GM12878 (cell line): Measurements from ENCODE around the gene SLAMF1.

Experiments
- CHD1 ChIP-seq: IDR thresholded peaks from 2 replicates; pipeline ENCODE4 v1.6.1; 2012; ENCODE audit warnings: low read depth, low read length, improper control_type of control experiment
- CHD2 ChIP-seq: IDR thresholded peaks from 2 replicates; pipeline ENCODE4 v1.6.1; 2011; ENCODE audit warnings: low read depth, low read length, improper control_type of control experiment, borderline replicate concordance
- FOXM1 ChIP-seq: IDR thresholded peaks from 2 replicates; pipeline ENCODE4 v1.6.1; 2012; ENCODE audit warnings: low read depth, mild to moderate bottlenecking, inconsistent platforms, low read length, moderate library complexity
- IKZF1 ChIP-seq: fragments of 450-650 bp; conservative IDR thresholded peaks from 2 replicates; pipeline ENCODE4 v1.6.1; 2017; ENCODE audit warnings: antibody characterized with exemption, mild to moderate bottlenecking
- MYB ChIP-seq: fragments of 150-350 bp; IDR thresholded peaks from 2 replicates; pipeline ENCODE4 v1.6.1; 2014; ENCODE audit warnings: mild to moderate bottlenecking, low read depth, low read length, borderline replicate concordance
- POLR2A ChIP-seq: IDR thresholded peaks from 2 replicates; pipeline ENCODE4 v1.6.1; 2011; ENCODE audit warnings: low read depth, mild to moderate bottlenecking, low read length
- SIN3A ChIP-seq: IDR thresholded peaks from 2 replicates; pipeline ENCODE4 v1.6.1; 2012; ENCODE audit warnings: low read depth, low read length, improper control_type of control experiment
- SMC3 ChIP-seq: IDR thresholded peaks from 2 replicates; pipeline ENCODE4 v1.6.1; 2011; ENCODE audit warnings: low read length, improper control_type of control experiment, borderline replicate concordance
- SP1 ChIP-seq: IDR thresholded peaks from one replicate; pipeline ENCODE4 v1.6.1; 2011; ENCODE audit warnings: low read depth, low read length
- ZNF207 ChIP-seq: fragments of 450-650 bp; IDR thresholded peaks from 2 replicates; pipeline ENCODE4 v1.6.1; 2014; ENCODE audit warnings: antibody characterized with exemption, mild to moderate bottlenecking, borderline replicate concordance
- TF ChIP-seq, protein P1 (sequence below), 3 experiments: IDR thresholded peaks in 2 of 3; conservative IDR thresholded peaks in 1 of 3; 2 replicates each; pipeline ENCODE4 v1.5.1; 2011; ENCODE audit warnings: low read depth in 3 of 3, low read length in 3 of 3, mild to moderate bottlenecking in 3 of 3, control low read depth in 2 of 3, moderate library complexity in 2 of 3, inconsistent platforms in 1 of 3, mixed read lengths in 1 of 3; ENCODE audit not compliant: control insufficient read depth in 2 of 3, insufficient read depth in 1 of 3; ENCODE audit errors: extremely low read depth in 1 of 3
- TF ChIP-seq, protein P2 (sequence below): IDR thresholded peaks from 2 replicates; pipeline ENCODE4 v1.6.1; 2012; ENCODE audit warnings: mild to moderate bottlenecking, low read depth, low read length
- TF ChIP-seq, protein P3 (sequence below): fragments of 450-650 bp; IDR thresholded peaks from 2 replicates; pipeline ENCODE4 v1.6.1; 2017; ENCODE audit warnings: mild to moderate bottlenecking
- TF ChIP-seq, protein P4 (sequence below): fragments of 450-650 bp; formaldehyde crosslinking; IDR thresholded peaks from 2 replicates; pipeline ENCODE4 v1.5.0; 2022; ENCODE audit warnings: mild to moderate bottlenecking, missing genetic modification characterization

DNA sequence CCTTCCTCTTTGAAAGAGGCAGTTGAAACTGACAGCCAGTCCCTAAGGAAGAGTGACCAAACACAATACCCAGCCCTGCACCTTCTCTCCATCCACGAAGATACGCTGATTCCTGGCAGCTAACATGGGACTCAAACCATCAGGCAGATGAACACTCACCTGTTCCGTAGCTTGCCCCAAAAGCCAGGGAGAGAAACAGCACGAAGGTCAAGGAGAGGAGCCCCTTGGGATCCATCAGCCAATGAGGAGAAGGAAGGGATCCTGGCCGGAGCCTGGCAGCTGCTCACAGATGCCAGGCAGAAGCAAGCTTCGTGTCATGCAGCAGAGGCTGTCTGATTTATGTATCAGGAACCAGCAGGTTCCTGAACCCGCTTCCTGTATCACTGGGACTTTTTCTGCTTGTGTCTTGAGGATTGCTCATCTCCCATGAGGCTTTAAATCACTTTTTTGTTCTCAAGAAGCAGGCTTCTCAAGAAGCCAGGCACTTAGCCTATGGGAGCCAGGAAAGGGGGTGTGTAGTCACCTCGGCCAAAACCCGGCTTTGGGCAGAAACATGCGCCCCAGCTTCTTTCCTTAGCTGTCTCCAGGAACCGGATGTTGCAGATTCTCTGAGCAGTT lies at the start of gene SLAMF1:
- 0 out of 2 replicates have a peak, but pooled peaks have one; percentile 8 for TF ChIP-seq MYB
- TF ChIP-seq, protein P1, sequence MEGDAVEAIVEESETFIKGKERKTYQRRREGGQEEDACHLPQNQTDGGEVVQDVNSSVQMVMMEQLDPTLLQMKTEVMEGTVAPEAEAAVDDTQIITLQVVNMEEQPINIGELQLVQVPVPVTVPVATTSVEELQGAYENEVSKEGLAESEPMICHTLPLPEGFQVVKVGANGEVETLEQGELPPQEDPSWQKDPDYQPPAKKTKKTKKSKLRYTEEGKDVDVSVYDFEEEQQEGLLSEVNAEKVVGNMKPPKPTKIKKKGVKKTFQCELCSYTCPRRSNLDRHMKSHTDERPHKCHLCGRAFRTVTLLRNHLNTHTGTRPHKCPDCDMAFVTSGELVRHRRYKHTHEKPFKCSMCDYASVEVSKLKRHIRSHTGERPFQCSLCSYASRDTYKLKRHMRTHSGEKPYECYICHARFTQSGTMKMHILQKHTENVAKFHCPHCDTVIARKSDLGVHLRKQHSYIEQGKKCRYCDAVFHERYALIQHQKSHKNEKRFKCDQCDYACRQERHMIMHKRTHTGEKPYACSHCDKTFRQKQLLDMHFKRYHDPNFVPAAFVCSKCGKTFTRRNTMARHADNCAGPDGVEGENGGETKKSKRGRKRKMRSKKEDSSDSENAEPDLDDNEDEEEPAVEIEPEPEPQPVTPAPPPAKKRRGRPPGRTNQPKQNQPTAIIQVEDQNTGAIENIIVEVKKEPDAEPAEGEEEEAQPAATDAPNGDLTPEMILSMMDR (IDR thresholded peaks at IDR 0.05 in 2 of 3, conservative IDR thresholded peaks at IDR 0.05 in 1 of 3; ENCODE audit: control insufficient read depth in 2 of 3, extremely low read depth in 1 of 3, insufficient read depth in 1 of 3, low read depth in 3 of 3, low read length in 3 of 3): no peak
- TF ChIP-seq IKZF1: peak; percentile 80; the same call in 1 of the 2 replicates
- TF ChIP-seq CHD2: peak; percentile 41
- TF ChIP-seq, protein P2, sequence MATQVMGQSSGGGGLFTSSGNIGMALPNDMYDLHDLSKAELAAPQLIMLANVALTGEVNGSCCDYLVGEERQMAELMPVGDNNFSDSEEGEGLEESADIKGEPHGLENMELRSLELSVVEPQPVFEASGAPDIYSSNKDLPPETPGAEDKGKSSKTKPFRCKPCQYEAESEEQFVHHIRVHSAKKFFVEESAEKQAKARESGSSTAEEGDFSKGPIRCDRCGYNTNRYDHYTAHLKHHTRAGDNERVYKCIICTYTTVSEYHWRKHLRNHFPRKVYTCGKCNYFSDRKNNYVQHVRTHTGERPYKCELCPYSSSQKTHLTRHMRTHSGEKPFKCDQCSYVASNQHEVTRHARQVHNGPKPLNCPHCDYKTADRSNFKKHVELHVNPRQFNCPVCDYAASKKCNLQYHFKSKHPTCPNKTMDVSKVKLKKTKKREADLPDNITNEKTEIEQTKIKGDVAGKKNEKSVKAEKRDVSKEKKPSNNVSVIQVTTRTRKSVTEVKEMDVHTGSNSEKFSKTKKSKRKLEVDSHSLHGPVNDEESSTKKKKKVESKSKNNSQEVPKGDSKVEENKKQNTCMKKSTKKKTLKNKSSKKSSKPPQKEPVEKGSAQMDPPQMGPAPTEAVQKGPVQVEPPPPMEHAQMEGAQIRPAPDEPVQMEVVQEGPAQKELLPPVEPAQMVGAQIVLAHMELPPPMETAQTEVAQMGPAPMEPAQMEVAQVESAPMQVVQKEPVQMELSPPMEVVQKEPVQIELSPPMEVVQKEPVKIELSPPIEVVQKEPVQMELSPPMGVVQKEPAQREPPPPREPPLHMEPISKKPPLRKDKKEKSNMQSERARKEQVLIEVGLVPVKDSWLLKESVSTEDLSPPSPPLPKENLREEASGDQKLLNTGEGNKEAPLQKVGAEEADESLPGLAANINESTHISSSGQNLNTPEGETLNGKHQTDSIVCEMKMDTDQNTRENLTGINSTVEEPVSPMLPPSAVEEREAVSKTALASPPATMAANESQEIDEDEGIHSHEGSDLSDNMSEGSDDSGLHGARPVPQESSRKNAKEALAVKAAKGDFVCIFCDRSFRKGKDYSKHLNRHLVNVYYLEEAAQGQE: no peak
- peak; percentile 40; the same call in 1 of the 2 replicates for TF ChIP-seq SIN3A
- peak; percentile 16 for TF ChIP-seq SP1
- TF ChIP-seq FOXM1: 0 out of 2 replicates have a peak, but pooled peaks have one; percentile 3
- no peak; the same call in 1 of the 2 replicates for TF ChIP-seq CHD1
- TF ChIP-seq POLR2A: peak; percentile 82
- no peak for TF ChIP-seq ZNF207
- peak; percentile 1; the same call in 1 of the 2 replicates for TF ChIP-seq SMC3
- TF ChIP-seq, protein P3, sequence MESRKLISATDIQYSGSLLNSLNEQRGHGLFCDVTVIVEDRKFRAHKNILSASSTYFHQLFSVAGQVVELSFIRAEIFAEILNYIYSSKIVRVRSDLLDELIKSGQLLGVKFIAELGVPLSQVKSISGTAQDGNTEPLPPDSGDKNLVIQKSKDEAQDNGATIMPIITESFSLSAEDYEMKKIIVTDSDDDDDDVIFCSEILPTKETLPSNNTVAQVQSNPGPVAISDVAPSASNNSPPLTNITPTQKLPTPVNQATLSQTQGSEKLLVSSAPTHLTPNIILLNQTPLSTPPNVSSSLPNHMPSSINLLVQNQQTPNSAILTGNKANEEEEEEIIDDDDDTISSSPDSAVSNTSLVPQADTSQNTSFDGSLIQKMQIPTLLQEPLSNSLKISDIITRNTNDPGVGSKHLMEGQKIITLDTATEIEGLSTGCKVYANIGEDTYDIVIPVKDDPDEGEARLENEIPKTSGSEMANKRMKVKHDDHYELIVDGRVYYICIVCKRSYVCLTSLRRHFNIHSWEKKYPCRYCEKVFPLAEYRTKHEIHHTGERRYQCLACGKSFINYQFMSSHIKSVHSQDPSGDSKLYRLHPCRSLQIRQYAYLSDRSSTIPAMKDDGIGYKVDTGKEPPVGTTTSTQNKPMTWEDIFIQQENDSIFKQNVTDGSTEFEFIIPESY: no peak
- TF ChIP-seq, protein P4, sequence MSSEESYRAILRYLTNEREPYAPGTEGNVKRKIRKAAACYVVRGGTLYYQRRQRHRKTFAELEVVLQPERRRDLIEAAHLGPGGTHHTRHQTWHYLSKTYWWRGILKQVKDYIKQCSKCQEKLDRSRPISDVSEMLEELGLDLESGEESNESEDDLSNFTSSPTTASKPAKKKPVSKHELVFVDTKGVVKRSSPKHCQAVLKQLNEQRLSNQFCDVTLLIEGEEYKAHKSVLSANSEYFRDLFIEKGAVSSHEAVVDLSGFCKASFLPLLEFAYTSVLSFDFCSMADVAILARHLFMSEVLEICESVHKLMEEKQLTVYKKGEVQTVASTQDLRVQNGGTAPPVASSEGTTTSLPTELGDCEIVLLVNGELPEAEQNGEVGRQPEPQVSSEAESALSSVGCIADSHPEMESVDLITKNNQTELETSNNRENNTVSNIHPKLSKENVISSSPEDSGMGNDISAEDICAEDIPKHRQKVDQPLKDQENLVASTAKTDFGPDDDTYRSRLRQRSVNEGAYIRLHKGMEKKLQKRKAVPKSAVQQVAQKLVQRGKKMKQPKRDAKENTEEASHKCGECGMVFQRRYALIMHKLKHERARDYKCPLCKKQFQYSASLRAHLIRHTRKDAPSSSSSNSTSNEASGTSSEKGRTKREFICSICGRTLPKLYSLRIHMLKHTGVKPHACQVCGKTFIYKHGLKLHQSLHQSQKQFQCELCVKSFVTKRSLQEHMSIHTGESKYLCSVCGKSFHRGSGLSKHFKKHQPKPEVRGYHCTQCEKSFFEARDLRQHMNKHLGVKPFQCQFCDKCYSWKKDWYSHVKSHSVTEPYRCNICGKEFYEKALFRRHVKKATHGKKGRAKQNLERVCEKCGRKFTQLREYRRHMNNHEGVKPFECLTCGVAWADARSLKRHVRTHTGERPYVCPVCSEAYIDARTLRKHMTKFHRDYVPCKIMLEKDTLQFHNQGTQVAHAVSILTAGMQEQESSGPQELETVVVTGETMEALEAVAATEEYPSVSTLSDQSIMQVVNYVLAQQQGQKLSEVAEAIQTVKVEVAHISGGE (CRISPR knock-in tag): no peak
